Ascending aorta (tissue), 2 donors: Measurements from ENCODE around the gene FBXW11. TPM values are rescaled to one million over a fixed set of nuclear protein-coding genes. Genes with fewer than 3 reads are reported as not detected.

Experiments
- DNase-seq, 2 donors: peaks; one replicate each; pipeline ENCODE4 v3.0.0-alpha.2; 2019; ENCODE audit warnings: low spot score in 2 of 2
- H3K27ac ChIP-seq, 2 donors: fragments of 200-600 bp; sonication (generic); one replicate each; pipeline ENCODE4 v1.5.1; 2016 to 2017; ENCODE audit warnings: mild to moderate bottlenecking in 1 of 2
- H3K27me3 ChIP-seq: fragments of 200-600 bp; sonication (generic); one replicate; pipeline ENCODE4 v1.5.1; 2017
- H3K36me3 ChIP-seq, 2 donors: fragments of 200-600 bp; sonication (generic); one replicate each; pipeline ENCODE4 v1.5.1; 2016
- H3K4me1 ChIP-seq, 2 donors: fragments of 200-600 bp; sonication (generic); one replicate each; pipeline ENCODE4 v1.5.1; 2016 to 2017; ENCODE audit warnings: mild to moderate bottlenecking in 1 of 2
- H3K4me3 ChIP-seq, 2 donors: fragments of 200-600 bp; sonication (generic); one replicate each; pipeline ENCODE4 v1.5.1; 2016 to 2017; ENCODE audit warnings: mild to moderate bottlenecking in 1 of 2
- H3K9me3 ChIP-seq, 2 donors: fragments of 200-600 bp; sonication (generic); one replicate each; pipeline ENCODE4 v1.5.1; 2016
- intact Hi-C: fragments of 100-400 bp; cut with DNase I; formaldehyde crosslinking; loops from one replicate; pipeline ENCODE4 v1.15.1; 2023
- total RNA-seq: library from RNA; depleted of rRNA; stranded (reverse); fragments of >200 nt; gene quantifications from one replicate; pipeline ENCODE4 v1.1.0, GENCODE V29; 2016
- TF ChIP-seq, protein P1 (sequence below), 3 experiments: fragments of 200-600 bp in 2 of 3; fragments of 450-650 bp in 1 of 3; sonication (generic) in 2 of 3; IDR thresholded peaks; one replicate each; pipeline ENCODE4 v1.5.1; 2016 to 2019; ENCODE audit warnings: antibody characterized with exemption in 3 of 3, mild to moderate bottlenecking in 1 of 3, moderate library complexity in 1 of 3

FBXW11 gene
- total RNA-seq, 1 donor from 2014 or later = 34.6 TPM

DNA sequence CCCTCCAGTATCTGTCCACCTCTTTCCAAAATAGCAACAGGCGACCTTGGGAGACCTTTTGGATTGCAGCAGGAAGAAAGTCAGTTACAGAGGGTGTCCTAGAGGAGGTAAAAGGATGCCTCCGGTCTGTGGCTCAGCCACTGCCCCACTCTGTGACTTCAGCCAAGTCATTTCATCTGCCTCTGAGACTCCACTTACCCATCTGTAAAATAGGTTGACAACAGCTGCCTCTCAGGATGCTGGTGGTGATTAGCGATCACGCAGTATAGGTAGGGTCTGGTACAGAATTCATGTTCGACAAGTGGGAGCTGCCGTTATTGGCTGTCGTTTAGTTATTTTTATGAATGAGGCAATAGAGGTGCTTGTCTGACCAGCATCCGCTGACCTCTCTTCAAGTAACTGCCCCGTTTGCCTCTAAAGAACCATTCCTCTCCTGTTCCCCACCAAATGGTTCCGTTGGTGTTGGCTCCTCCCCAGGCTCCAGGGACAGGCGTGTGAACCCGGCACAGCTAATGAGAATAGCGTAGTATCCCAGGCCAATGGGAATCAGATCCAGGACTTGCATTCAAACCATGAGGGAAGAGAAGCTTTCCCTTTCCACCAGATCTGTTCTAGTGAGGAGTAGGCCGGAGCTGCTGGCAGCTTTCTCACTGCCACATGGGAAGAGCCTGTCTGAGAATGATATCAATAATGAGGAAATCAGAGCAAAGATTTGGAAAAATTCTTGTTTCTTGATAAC is 156.7 kb downstream of the FBXW11 start:
- Histone ChIP-seq H3K4me3 (no peak overlapping the region), H3K27me3 (no peaks in the 10 kb centered on the region), H3K4me1 (peaks cover 0 to 3% of the 10 kb centered on the region in 2 donors), H3K36me3 (no peaks in the 10 kb centered on the region), H3K27ac (no peak overlapping the region), H3K9me3 (no peaks in the 10 kb centered on the region)
- intact Hi-C loops = no loop called here
- DNase-seq = no peak
- TF ChIP-seq, protein P1, sequence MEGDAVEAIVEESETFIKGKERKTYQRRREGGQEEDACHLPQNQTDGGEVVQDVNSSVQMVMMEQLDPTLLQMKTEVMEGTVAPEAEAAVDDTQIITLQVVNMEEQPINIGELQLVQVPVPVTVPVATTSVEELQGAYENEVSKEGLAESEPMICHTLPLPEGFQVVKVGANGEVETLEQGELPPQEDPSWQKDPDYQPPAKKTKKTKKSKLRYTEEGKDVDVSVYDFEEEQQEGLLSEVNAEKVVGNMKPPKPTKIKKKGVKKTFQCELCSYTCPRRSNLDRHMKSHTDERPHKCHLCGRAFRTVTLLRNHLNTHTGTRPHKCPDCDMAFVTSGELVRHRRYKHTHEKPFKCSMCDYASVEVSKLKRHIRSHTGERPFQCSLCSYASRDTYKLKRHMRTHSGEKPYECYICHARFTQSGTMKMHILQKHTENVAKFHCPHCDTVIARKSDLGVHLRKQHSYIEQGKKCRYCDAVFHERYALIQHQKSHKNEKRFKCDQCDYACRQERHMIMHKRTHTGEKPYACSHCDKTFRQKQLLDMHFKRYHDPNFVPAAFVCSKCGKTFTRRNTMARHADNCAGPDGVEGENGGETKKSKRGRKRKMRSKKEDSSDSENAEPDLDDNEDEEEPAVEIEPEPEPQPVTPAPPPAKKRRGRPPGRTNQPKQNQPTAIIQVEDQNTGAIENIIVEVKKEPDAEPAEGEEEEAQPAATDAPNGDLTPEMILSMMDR (IDR thresholded peaks at IDR 0.05) = no peak

DNA sequence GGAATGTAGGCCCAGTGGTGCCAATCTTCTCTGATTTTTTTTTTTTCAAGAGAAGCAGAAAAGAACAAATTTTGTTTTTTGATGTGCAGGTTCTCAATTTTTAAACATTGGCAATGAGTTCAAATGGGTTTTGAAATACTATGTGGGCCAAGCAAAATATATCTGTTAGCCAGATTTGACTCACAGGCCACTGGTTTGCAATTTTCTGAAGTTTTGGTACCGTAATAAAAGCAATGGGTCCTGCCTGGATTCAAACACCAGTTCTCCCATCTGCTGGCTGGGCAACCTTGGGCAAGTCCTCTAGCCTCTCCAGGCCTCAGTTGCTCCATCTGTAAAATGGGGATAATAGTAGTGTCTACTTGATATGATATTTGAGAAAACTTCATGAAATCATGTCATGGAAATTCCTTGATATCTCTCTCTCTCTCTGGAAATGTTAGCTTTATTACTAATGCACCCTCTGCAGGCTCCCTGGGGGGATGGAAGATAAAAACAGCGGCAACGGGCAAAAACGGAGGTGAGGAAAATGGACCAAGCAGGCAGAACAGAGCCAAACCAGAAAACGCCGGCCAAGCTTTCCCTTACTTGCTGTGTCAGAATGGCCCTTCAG is 157.4 kb downstream of the FBXW11 start:
- H3K4me1 ChIP-seq = peaks cover 0 to 3% of the 10 kb centered on the region in 2 donors
- no peaks in the 10 kb centered on the region for H3K9me3 ChIP-seq
- intact Hi-C loops = no loop called here
- H3K4me3 ChIP-seq = no peak overlapping the region
- DNase-seq = no peak
- H3K27me3 ChIP-seq = no peaks in the 10 kb centered on the region
- H3K27ac ChIP-seq = no peak overlapping the region
- TF ChIP-seq, protein P1 (IDR thresholded peaks at IDR 0.05) = no peak
- H3K36me3 ChIP-seq = no peaks in the 10 kb centered on the region

DNA sequence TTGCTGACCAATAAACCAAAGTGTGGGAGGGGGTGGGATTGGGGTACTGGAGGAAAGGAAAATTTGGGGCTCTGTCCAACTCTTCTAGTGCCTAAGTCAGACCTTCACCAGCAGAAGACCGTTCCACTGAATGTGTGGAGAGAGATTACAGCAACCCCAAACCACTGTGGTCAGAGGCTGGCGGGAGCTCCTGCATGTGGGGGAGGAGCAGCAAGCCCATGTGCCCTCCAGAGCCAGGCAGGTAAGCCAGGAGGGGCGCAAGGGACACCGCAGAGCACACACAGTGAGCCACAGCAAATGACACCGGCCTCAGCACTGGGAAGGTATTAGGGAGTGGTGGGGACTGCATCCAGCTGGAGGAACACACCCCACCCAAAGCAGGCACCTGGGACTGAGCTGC is 158.0 kb downstream of the FBXW11 start:
- H3K27me3 ChIP-seq = no peaks in the 10 kb centered on the region
- intact Hi-C loops = no loop called here
- TF ChIP-seq, protein P1 (IDR thresholded peaks at IDR 0.05) = no peak
- no peaks in the 10 kb centered on the region for H3K36me3 ChIP-seq
- H3K9me3 ChIP-seq = no peaks in the 10 kb centered on the region
- H3K4me1 ChIP-seq = peaks cover 0 to 3% of the 10 kb centered on the region in 2 donors
- no peak overlapping the region for H3K27ac ChIP-seq
- no peak overlapping the region for H3K4me3 ChIP-seq
- DNase-seq = no peak

DNA sequence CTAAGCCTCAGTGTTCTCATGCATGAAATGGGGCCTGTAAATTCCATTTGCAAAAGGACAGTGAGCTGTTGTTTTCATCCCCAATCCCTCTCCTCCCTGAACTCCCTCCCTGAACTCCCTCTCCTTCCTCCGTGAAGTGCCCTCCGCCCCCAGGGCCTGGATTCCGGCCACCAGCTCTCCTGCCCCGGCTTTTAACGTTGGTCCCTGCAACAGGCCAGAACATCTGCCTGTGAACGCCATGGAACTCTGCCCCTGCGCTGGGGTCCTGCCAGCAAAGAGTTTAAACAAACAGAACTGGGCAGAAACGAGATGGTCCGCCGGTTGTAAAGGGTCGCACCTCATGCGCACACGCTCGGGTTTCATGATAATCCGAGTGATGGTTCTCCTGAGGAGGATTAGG is 158.4 kb downstream of the FBXW11 start:
- Histone ChIP-seq H3K27ac (no peak overlapping the region), H3K4me1 (peaks cover 0 to 3% of the 10 kb centered on the region in 2 donors), H3K9me3 (no peaks in the 10 kb centered on the region), H3K36me3 (no peaks in the 10 kb centered on the region), H3K4me3 (no peak overlapping the region), H3K27me3 (no peaks in the 10 kb centered on the region)
- TF ChIP-seq, protein P1 (IDR thresholded peaks at IDR 0.05) = no peak
- intact Hi-C loops = no loop called here
- no peak for DNase-seq

DNA sequence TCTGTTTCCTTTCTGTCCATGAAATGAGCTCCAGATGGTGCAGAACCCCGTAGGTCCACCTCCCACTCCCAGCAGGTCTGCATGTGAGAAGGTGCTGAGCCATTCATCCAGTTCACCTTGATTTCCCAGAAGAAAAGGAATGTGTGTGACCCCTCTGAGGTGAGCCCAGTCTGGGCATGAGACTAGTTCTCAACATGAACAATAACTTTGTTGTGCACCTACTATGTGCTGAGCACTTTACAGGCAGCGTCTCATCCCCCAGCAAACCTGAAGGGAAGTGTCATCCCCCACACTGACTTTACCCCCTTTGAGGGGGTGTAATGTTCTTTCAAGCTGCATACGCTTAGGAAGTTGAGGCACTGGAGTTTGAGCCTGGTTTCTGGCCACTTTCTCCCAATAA is 159.4 kb downstream of the FBXW11 start:
- DNase-seq = no peak
- Histone ChIP-seq H3K36me3 (no peaks in the 10 kb centered on the region), H3K4me1 (peaks cover 0 to 3% of the 10 kb centered on the region in 2 donors), H3K9me3 (no peaks in the 10 kb centered on the region), H3K4me3 (no peak overlapping the region), H3K27ac (no peak overlapping the region), H3K27me3 (no peaks in the 10 kb centered on the region)
- intact Hi-C loops = no loop called here
- TF ChIP-seq, protein P1 (IDR thresholded peaks at IDR 0.05) = no peak
